PC-3 (cell line): ENCODE data around the gene RNF182. TPM values are rescaled to one million over a fixed set of nuclear protein-coding genes. Genes with fewer than 3 reads are reported as not detected.

Experiments
- ATAC-seq: fragments of 200-7000 bp; cut with Tn5 transposase; 2 replicates; pipeline ENCODE4 v1.9.1; 2020; ENCODE audit warnings: mild to moderate bottlenecking, moderate library complexity
- BruUV-seq: library from RNA; stranded (reverse); fragments of 400-500 nt; replicated peaks from 2 replicates; lab custom pipeline; 2021; lab: Mats Ljungman, UMichigan
- CTCF ChIA-PET: fragments of 300-600 bp; sonication (Branson Sonifier 250); formaldehyde crosslinking; loops from one replicate; lab custom pipeline; 2022; ENCODE audit warnings: antibody characterized with exemption; lab: Charles Lee
- POLR2A ChIA-PET: fragments of 300-600 bp; sonication (Branson Sonifier 250); formaldehyde crosslinking; loops from one replicate; lab custom pipeline; 2022; ENCODE audit warnings: antibody characterized with exemption; ENCODE audit not compliant: unreplicated experiment; lab: Charles Lee
- DNase-seq: peaks from one replicate; pipeline ENCODE4 v3.0.0-alpha.2; 2015
- H2AFZ ChIP-seq: fragments of 300-600 bp; sonication (generic); 2 replicates; pipeline ENCODE4 v1.6.0; 2016; ENCODE audit warnings: antibody characterized with exemption, low read length
- H3F3A ChIP-seq: fragments of 300-600 bp; sonication (generic); one replicate; pipeline ENCODE4 v1.6.0; 2017; ENCODE audit warnings: antibody characterized with exemption, low read length, control low read depth, mild to moderate bottlenecking; ENCODE audit not compliant: unreplicated experiment
- H3K27ac ChIP-seq: fragments of 300-600 bp; sonication (generic); 2 replicates; pipeline ENCODE4 v1.5.1; 2016; ENCODE audit warnings: mild to moderate bottlenecking, low read length
- H3K27me3 ChIP-seq: fragments of 300-600 bp; sonication (generic); 2 replicates; pipeline ENCODE4 v1.6.1; 2016; ENCODE audit warnings: low read length, mixed read lengths
- H3K36me3 ChIP-seq: fragments of 300-600 bp; sonication (generic); 2 replicates; pipeline ENCODE4 v1.6.1; 2016; ENCODE audit warnings: low read depth, mixed run types, low read length, mixed read lengths
- H3K4me1 ChIP-seq: fragments of 300-600 bp; sonication (generic); 2 replicates; pipeline ENCODE4 v1.5.1; 2016; ENCODE audit warnings: low read length; ENCODE audit not compliant: insufficient read depth
- H3K4me2 ChIP-seq: fragments of 300-600 bp; sonication (generic); 2 replicates; pipeline ENCODE4 v1.6.0; 2016; ENCODE audit warnings: low read length
- H3K4me3 ChIP-seq: fragments of 300-600 bp; sonication (generic); 2 replicates; pipeline ENCODE4 v1.5.1; 2016; ENCODE audit warnings: mild to moderate bottlenecking, low read length, mixed read lengths
- H3K79me2 ChIP-seq: fragments of 300-600 bp; sonication (generic); 2 replicates; pipeline ENCODE4 v1.6.1; 2017; ENCODE audit warnings: low read length, mixed read lengths
- H3K9ac ChIP-seq: fragments of 300-600 bp; sonication (generic); 2 replicates; pipeline ENCODE4 v1.6.0; 2016; ENCODE audit warnings: mild to moderate bottlenecking, low read length
- H3K9me2 ChIP-seq: fragments of 300-600 bp; sonication (generic); replicated peaks from 2 replicates; pipeline ENCODE4 v1.6.1; 2016; ENCODE audit warnings: mixed run types, low read length, mixed read lengths
- H3K9me3 ChIP-seq: fragments of 300-600 bp; sonication (generic); 2 replicates; pipeline ENCODE4 v1.6.1; 2016; ENCODE audit warnings: low read length, mixed read lengths
- H4K20me1 ChIP-seq: fragments of 300-600 bp; sonication (generic); 2 replicates; pipeline ENCODE4 v1.6.1; 2016; ENCODE audit warnings: low read length, mixed read lengths
- CTCF ChIP-seq: fragments of 300-600 bp; sonication (generic); conservative IDR thresholded peaks from 2 replicates; pipeline ENCODE4 v1.5.1; 2017; ENCODE audit warnings: antibody characterized with exemption, low read depth, mild to moderate bottlenecking, low read length
- EZH2 ChIP-seq: fragments of 300-600 bp; sonication (generic); IDR thresholded peaks from one replicate; pipeline ENCODE4 v1.6.1; 2017; ENCODE audit warnings: antibody characterized with exemption, mild to moderate bottlenecking, low read length; ENCODE audit not compliant: unreplicated experiment
- EZH2phosphoT487 ChIP-seq: fragments of 300-600 bp; sonication (generic); IDR thresholded peaks from 2 replicates; pipeline ENCODE4 v1.6.1; 2018; ENCODE audit warnings: mild to moderate bottlenecking, antibody characterized with exemption, low read length, borderline replicate concordance
- intact Hi-C: fragments of 100-400 bp; cut with micrococcal nuclease; formaldehyde crosslinking; loops from 2 replicates; pipeline ENCODE4 v1.9.0; 2023
- total RNA-seq: library from RNA; depleted of rRNA; stranded (reverse); fragments of >200 nt; gene quantifications from 2 replicates; pipeline ENCODE4 v1.2.3, GENCODE V29; 2014

Gene RNF182
- total RNA-seq, 1 experiment from 2014 or later = 24.7 TPM

DNA sequence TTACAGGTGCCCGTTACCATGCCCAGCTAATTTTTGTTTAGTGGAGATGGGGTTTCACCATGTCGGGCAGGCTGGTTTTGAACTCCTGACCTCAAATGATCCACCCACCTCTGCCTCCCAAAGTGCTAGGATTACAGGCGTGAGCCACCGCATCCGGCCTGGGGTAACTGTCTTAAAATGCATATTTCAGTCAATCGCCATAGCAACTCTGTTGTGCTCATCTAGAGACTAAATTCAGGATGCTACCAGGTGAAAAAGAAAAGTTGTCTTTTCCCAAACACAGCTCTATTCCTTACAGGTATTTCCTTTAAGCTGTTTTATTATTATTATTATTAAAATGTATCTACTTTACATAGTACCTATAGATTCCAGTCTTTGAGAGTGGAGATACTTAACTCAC, 66.6 kb downstream of the RNF182 start:
- ChIA-PET CTCF (no interaction called here), POLR2A (no interaction called here)
- H3K4me1 ChIP-seq = peaks cover 35% of the 10 kb centered on the region
- no peak overlapping the region for H3K9ac ChIP-seq
- no peaks in the 10 kb centered on the region for H3K9me3 ChIP-seq
- no peak overlapping the region for H3K4me2 ChIP-seq
- peaks cover 7% of the 10 kb centered on the region for H3F3A ChIP-seq
- H3K36me3 ChIP-seq = no peaks in the 10 kb centered on the region
- no peaks in the 10 kb centered on the region for H3K9me2 ChIP-seq
- no peaks in the 10 kb centered on the region for H4K20me1 ChIP-seq
- intact Hi-C loops = no loop called here
- no TSS peak for BruUV-seq
- no peak overlapping the region for H3K4me3 ChIP-seq
- DNase-seq (no peak), ATAC-seq (no peak)
- TF ChIP-seq CTCF = no peak
- TF ChIP-seq EZH2phosphoT487 = no peak
- no peak for TF ChIP-seq EZH2
- no peaks in the 10 kb centered on the region for H3K79me2 ChIP-seq
- H2AFZ ChIP-seq = no peak overlapping the region
- no peak overlapping the region for H3K27ac ChIP-seq
- H3K27me3 ChIP-seq = no peaks in the 10 kb centered on the region

DNA sequence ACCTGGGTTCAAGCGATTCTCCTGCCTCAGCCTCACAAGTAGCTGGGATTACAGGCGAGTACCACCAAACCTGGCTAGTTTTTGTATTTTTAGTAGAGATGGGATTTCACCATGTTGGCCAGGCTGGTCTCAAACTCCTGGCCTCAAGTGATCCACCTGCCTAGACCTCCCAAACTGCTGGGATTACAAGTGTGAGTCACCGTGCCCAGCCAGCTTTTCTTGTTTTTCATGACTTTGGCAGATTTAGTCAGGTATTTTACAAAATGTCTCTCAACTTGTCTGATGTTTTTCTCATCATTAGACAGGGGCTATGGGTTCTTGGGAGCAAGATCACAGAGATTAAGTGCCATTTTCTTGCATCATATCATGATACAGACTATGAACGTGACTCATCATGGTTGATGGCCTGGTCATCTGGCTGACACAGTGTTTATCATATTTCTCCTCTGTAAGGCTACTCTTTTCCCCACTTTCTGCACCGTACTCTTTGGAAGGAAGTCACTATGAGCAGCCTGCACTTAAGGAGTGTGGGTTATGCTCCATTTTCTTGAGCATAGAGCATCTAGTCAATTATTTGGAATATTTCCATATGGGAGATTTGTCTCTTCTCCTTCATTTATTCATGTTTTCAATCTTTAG, 67.8 kb downstream of the RNF182 start:
- DNase-seq (peak; percentile 96), ATAC-seq (peak; percentile 98)
- Histone ChIP-seq H3F3A (peaks cover 7% of the 10 kb centered on the region), H3K36me3 (no peaks in the 10 kb centered on the region), H4K20me1 (no peaks in the 10 kb centered on the region), H3K27ac (peak overlapping the region; percentile 64), H3K9ac (no peak overlapping the region), H3K9me2 (no peaks in the 10 kb centered on the region), H3K4me2 (peak overlapping the region; percentile 31), H3K4me3 (no peak overlapping the region), H3K27me3 (no peaks in the 10 kb centered on the region), H3K79me2 (no peaks in the 10 kb centered on the region), H3K9me3 (no peaks in the 10 kb centered on the region), H3K4me1 (peaks cover 35% of the 10 kb centered on the region), H2AFZ (no peak overlapping the region; the same call in 1 of the 2 replicates)
- POLR2A ChIA-PET = no interaction called here
- CTCF ChIA-PET = no interaction called here
- intact Hi-C loops = no loop called here
- BruUV-seq = no TSS peak
- TF ChIP-seq EZH2 (no peak), CTCF (no peak), EZH2phosphoT487 (no peak)

- H3K9me3 ChIP-seq = no peaks in the 10 kb centered on the region
- ATAC-seq (no peak), DNase-seq (no peak)
- no peaks in the 10 kb centered on the region for H3K36me3 ChIP-seq
- peaks cover 35% of the 10 kb centered on the region for H3K4me1 ChIP-seq
- H3K27ac ChIP-seq = peak overlapping the region; percentile 64; the same call in 1 of the 2 replicates
- intact Hi-C loops = no loop called here
- no peaks in the 10 kb centered on the region for H3K79me2 ChIP-seq
- ChIA-PET CTCF (no interaction called here), POLR2A (no interaction called here)
- peak overlapping the region; percentile 31 for H3K4me2 ChIP-seq
- H3K4me3 ChIP-seq = no peak overlapping the region
- H4K20me1 ChIP-seq = no peaks in the 10 kb centered on the region
- H3F3A ChIP-seq = peaks cover 7% of the 10 kb centered on the region
- H3K27me3 ChIP-seq = no peaks in the 10 kb centered on the region
- H3K9me2 ChIP-seq = no peaks in the 10 kb centered on the region
- no TSS peak for BruUV-seq
- no peak overlapping the region for H3K9ac ChIP-seq
- no peak overlapping the region for H2AFZ ChIP-seq
- TF ChIP-seq EZH2 = no peak
- TF ChIP-seq EZH2phosphoT487 = no peak
- TF ChIP-seq CTCF = no peak
Measured at GRCh38 chr6:13993416-13993815, 68.7 kb downstream of the RNF182 start.
